ENCODE results near the gene RPL19.

- TF ChIP-seq CTCF (IDR thresholded peaks at IDR 0.05; ENCODE audit: insufficient read depth, low read depth, low read length) (no peak), EZH2 (IDR thresholded peaks at IDR 0.05; ENCODE audit: insufficient read depth, low read length) (no peak)
Observed at GRCh38 chr17:39251997-39252396, 51.9 kb downstream of the RPL19 start.
